ENCODE data around the gene RAB11FIP5. TPM values are rescaled to one million over a fixed set of nuclear protein-coding genes. Genes with fewer than 3 reads are reported as not detected.

The RAB11FIP5 gene
- total and polyA plus RNA-seq, 2 experiments from 2014 or later = 4.4 to 16.6 TPM

DNA sequence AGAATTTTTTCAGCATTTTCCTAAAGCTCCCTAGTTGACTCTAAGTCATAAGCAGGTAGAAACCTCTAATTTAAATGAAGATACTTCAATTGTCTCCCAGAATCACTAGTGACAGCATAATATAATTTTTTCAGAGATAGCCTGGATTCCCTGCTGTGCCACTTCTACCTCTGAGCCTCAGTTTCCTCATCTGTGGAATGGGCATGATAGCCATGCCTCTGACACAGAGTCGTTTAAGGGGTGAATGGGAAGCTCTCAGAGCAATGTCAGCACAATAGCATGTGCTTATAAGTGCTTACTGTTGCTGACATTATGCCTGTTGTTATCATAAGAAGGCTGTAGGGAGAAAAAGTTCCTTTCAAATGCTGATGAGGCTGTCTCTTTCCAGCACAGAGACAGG, 89.3 kb downstream of the RAB11FIP5 start:
- H3K4me1 Mint-ChIP-seq = peaks cover 10% of the 10 kb centered on the region
- no peak overlapping the region for H3K27ac ChIP-seq (ENCODE audit: low read depth)
- TF ChIP-seq CREB1 (CRISPR knock-in tag; IDR thresholded peaks at IDR 0.05; ENCODE audit: low read depth) = no peak
- no peak for TF ChIP-seq ZNF114 (CRISPR knock-in tag; IDR thresholded peaks at IDR 0.05)
- TF ChIP-seq, protein P1, sequence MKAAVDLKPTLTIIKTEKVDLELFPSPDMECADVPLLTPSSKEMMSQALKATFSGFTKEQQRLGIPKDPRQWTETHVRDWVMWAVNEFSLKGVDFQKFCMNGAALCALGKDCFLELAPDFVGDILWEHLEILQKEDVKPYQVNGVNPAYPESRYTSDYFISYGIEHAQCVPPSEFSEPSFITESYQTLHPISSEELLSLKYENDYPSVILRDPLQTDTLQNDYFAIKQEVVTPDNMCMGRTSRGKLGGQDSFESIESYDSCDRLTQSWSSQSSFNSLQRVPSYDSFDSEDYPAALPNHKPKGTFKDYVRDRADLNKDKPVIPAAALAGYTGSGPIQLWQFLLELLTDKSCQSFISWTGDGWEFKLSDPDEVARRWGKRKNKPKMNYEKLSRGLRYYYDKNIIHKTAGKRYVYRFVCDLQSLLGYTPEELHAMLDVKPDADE (IDR thresholded peaks at IDR 0.05) = no peak
- TF ChIP-seq JUNB (IDR thresholded peaks at IDR 0.05; ENCODE audit: unreplicated experiment) = no peak
- TF ChIP-seq, protein P2, sequence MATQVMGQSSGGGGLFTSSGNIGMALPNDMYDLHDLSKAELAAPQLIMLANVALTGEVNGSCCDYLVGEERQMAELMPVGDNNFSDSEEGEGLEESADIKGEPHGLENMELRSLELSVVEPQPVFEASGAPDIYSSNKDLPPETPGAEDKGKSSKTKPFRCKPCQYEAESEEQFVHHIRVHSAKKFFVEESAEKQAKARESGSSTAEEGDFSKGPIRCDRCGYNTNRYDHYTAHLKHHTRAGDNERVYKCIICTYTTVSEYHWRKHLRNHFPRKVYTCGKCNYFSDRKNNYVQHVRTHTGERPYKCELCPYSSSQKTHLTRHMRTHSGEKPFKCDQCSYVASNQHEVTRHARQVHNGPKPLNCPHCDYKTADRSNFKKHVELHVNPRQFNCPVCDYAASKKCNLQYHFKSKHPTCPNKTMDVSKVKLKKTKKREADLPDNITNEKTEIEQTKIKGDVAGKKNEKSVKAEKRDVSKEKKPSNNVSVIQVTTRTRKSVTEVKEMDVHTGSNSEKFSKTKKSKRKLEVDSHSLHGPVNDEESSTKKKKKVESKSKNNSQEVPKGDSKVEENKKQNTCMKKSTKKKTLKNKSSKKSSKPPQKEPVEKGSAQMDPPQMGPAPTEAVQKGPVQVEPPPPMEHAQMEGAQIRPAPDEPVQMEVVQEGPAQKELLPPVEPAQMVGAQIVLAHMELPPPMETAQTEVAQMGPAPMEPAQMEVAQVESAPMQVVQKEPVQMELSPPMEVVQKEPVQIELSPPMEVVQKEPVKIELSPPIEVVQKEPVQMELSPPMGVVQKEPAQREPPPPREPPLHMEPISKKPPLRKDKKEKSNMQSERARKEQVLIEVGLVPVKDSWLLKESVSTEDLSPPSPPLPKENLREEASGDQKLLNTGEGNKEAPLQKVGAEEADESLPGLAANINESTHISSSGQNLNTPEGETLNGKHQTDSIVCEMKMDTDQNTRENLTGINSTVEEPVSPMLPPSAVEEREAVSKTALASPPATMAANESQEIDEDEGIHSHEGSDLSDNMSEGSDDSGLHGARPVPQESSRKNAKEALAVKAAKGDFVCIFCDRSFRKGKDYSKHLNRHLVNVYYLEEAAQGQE (IDR thresholded peaks at IDR 0.05; ENCODE audit: unreplicated experiment) = no peak
- TF ChIP-seq, protein P3, sequence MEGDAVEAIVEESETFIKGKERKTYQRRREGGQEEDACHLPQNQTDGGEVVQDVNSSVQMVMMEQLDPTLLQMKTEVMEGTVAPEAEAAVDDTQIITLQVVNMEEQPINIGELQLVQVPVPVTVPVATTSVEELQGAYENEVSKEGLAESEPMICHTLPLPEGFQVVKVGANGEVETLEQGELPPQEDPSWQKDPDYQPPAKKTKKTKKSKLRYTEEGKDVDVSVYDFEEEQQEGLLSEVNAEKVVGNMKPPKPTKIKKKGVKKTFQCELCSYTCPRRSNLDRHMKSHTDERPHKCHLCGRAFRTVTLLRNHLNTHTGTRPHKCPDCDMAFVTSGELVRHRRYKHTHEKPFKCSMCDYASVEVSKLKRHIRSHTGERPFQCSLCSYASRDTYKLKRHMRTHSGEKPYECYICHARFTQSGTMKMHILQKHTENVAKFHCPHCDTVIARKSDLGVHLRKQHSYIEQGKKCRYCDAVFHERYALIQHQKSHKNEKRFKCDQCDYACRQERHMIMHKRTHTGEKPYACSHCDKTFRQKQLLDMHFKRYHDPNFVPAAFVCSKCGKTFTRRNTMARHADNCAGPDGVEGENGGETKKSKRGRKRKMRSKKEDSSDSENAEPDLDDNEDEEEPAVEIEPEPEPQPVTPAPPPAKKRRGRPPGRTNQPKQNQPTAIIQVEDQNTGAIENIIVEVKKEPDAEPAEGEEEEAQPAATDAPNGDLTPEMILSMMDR (conservative IDR thresholded peaks at IDR 0.05; ENCODE audit: low read depth in 2 of 2) = no peak
- TF ChIP-seq ZNF331 (CRISPR knock-in tag; IDR thresholded peaks at IDR 0.05; ENCODE audit: low read depth) = no peak
- TF ChIP-seq, protein P4, sequence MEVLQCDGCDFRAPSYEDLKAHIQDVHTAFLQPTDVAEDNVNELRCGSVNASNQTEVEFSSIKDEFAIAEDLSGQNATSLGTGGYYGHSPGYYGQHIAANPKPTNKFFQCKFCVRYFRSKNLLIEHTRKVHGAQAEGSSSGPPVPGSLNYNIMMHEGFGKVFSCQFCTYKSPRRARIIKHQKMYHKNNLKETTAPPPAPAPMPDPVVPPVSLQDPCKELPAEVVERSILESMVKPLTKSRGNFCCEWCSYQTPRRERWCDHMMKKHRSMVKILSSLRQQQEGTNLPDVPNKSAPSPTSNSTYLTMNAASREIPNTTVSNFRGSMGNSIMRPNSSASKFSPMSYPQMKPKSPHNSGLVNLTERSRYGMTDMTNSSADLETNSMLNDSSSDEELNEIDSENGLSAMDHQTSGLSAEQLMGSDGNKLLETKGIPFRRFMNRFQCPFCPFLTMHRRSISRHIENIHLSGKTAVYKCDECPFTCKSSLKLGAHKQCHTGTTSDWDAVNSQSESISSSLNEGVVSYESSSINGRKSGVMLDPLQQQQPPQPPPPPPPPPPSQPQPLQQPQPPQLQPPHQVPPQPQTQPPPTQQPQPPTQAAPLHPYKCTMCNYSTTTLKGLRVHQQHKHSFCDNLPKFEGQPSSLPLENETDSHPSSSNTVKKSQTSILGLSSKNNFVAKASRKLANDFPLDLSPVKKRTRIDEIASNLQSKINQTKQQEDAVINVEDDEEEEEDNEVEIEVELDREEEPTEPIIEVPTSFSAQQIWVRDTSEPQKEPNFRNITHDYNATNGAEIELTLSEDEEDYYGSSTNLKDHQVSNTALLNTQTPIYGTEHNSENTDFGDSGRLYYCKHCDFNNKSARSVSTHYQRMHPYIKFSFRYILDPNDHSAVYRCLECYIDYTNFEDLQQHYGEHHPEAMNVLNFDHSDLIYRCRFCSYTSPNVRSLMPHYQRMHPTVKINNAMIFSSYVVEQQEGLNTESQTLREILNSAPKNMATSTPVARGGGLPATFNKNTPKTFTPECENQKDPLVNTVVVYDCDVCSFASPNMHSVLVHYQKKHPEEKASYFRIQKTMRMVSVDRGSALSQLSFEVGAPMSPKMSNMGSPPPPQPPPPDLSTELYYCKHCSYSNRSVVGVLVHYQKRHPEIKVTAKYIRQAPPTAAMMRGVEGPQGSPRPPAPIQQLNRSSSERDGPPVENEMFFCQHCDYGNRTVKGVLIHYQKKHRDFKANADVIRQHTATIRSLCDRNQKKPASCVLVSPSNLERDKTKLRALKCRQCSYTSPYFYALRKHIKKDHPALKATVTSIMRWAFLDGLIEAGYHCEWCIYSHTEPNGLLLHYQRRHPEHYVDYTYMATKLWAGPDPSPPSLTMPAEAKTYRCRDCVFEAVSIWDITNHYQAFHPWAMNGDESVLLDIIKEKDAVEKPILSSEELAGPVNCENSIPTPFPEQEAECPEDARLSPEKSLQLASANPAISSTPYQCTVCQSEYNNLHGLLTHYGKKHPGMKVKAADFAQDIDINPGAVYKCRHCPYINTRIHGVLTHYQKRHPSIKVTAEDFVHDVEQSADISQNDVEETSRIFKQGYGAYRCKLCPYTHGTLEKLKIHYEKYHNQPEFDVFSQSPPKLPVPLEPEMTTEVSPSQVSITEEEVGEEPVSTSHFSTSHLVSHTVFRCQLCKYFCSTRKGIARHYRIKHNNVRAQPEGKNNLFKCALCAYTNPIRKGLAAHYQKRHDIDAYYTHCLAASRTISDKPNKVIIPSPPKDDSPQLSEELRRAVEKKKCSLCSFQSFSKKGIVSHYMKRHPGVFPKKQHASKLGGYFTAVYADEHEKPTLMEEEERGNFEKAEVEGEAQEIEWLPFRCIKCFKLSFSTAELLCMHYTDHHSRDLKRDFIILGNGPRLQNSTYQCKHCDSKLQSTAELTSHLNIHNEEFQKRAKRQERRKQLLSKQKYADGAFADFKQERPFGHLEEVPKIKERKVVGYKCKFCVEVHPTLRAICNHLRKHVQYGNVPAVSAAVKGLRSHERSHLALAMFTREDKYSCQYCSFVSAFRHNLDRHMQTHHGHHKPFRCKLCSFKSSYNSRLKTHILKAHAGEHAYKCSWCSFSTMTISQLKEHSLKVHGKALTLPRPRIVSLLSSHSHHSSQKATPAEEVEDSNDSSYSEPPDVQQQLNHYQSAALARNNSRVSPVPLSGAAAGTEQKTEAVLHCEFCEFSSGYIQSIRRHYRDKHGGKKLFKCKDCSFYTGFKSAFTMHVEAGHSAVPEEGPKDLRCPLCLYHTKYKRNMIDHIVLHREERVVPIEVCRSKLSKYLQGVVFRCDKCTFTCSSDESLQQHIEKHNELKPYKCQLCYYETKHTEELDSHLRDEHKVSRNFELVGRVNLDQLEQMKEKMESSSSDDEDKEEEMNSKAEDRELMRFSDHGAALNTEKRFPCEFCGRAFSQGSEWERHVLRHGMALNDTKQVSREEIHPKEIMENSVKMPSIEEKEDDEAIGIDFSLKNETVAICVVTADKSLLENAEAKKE (CRISPR knock-in tag; IDR thresholded peaks at IDR 0.05) = no peak
- no peak for TF ChIP-seq STAT1 (IDR thresholded peaks at IDR 0.05; ENCODE audit: unreplicated experiment)
- TF ChIP-seq EZH2 (IDR thresholded peaks at IDR 0.05; ENCODE audit: low read depth, unreplicated experiment) = no peak
- TF ChIP-seq POLR2AphosphoS5 (IDR thresholded peaks at IDR 0.05; ENCODE audit: low read depth) = no peak
- TF ChIP-seq NANOG (IDR thresholded peaks at IDR 0.05; ENCODE audit: borderline replicate concordance) = no peak
- TF ChIP-seq EZH2phosphoT487 (IDR thresholded peaks at IDR 0.05; ENCODE audit: unreplicated experiment) = no peak
- H3K9me3 Mint-ChIP-seq = no peaks in the 10 kb centered on the region; the same call in 2 of the 3 replicates
- no peak for ATAC-seq
- H3K4me3 ChIP-seq = no peak overlapping the region
- peaks cover 2% of the 10 kb centered on the region for H3K27me3 Mint-ChIP-seq (ENCODE audit: insufficient read depth, low read depth, poor library complexity)
- H2AFZ ChIP-seq = no peak overlapping the region
- H3K4me3 Mint-ChIP-seq = no peak overlapping the region
- 0 out of 2 replicates have a peak, but pooled peaks cover 4% of the 10 kb centered on the region for H3K4me1 ChIP-seq (ENCODE audit: insufficient read depth)
- no peaks in the 10 kb centered on the region for H3K9me2 ChIP-seq (ENCODE audit: insufficient read depth)
- no peak for DNase-seq (ENCODE audit: low spot score)
- peaks cover 8% of the 10 kb centered on the region; the same call in 2 of the 3 replicates for H3K36me3 Mint-ChIP-seq (ENCODE audit: low read depth)
- H3K79me2 ChIP-seq (replicated peaks; ENCODE audit: insufficient read depth) = no peaks in the 10 kb centered on the region
- H3K4me2 ChIP-seq = no peak overlapping the region
- H3K27me3 ChIP-seq (ENCODE audit: insufficient read depth) = no peaks in the 10 kb centered on the region
- peaks cover 7% of the 10 kb centered on the region; the same call in 1 of the 2 replicates for H4K20me1 ChIP-seq (replicated peaks; ENCODE audit: insufficient read depth)
- H3K27ac Mint-ChIP-seq = no peak overlapping the region
- no peaks in the 10 kb centered on the region for H3F3A ChIP-seq (replicated peaks; ENCODE audit: low read depth)
- no peaks in the 10 kb centered on the region for H3K36me3 ChIP-seq (ENCODE audit: insufficient read depth)
